HepG2 (cell line): ENCODE data around the gene PKD1L1. TPM values are rescaled to one million over a fixed set of nuclear protein-coding genes. Genes with fewer than 3 reads are reported as not detected.

Experiments
- DMAP1 ChIP-seq: IDR thresholded peaks from 2 replicates; pipeline ENCODE4 v1.6.1; 2016
- MBD4 ChIP-seq: IDR thresholded peaks from 2 replicates; pipeline ENCODE4 v1.6.1; 2012; ENCODE audit warnings: low read length, inconsistent platforms, borderline replicate concordance
- MEF2D ChIP-seq: sonication (generic); formaldehyde crosslinking; IDR thresholded peaks from 2 replicates; pipeline ENCODE4 v1.5.1; 2020; ENCODE audit warnings: mild to moderate bottlenecking, missing genetic modification reagents
- NFYB ChIP-seq: sonication (generic); formaldehyde crosslinking; IDR thresholded peaks from 2 replicates; pipeline ENCODE4 v1.4.0; 2020; ENCODE audit warnings: missing genetic modification reagents
- NKX3-1 ChIP-seq: sonication (generic); formaldehyde crosslinking; IDR thresholded peaks from 2 replicates; pipeline ENCODE4 v1.5.0; 2020; ENCODE audit warnings: missing genetic modification reagents
- RBM22 ChIP-seq: fragments of 200-400 bp; formaldehyde crosslinking; optimal IDR thresholded peaks from 2 replicates; pipeline ENCODE3; 2017; ENCODE audit warnings: mild to moderate bottlenecking, low read length, moderate library complexity
- ZC3H13 ChIP-seq: sonication (generic); formaldehyde crosslinking; IDR thresholded peaks from 2 replicates; pipeline ENCODE4 v1.8.1; 2023; ENCODE audit warnings: mild to moderate bottlenecking, missing genetic modification reagents, moderate library complexity
- ZMYM2 ChIP-seq: sonication (generic); formaldehyde crosslinking; IDR thresholded peaks from 2 replicates; pipeline ENCODE4 v1.8.0; 2022; ENCODE audit warnings: mild to moderate bottlenecking, missing genetic modification reagents
- ZNF251 ChIP-seq: sonication (generic); formaldehyde crosslinking; IDR thresholded peaks from 2 replicates; pipeline ENCODE4 v1.9.0; 2021; ENCODE audit warnings: mild to moderate bottlenecking, missing genetic modification reagents
- ZNF260 ChIP-seq: sonication (generic); formaldehyde crosslinking; IDR thresholded peaks from 2 replicates; pipeline ENCODE4 v1.4.0; 2020; ENCODE audit warnings: missing genetic modification reagents, low read depth, mild to moderate bottlenecking, borderline replicate concordance
- ZNF33A ChIP-seq: sonication (generic); formaldehyde crosslinking; IDR thresholded peaks from 2 replicates; pipeline ENCODE4 v1.5.1; 2020; ENCODE audit warnings: missing genetic modification reagents, mild to moderate bottlenecking, moderate library complexity, borderline replicate concordance
- ZNF629 ChIP-seq: sonication (generic); formaldehyde crosslinking; conservative IDR thresholded peaks from 2 replicates; pipeline ENCODE4 v1.5.0; 2020; ENCODE audit warnings: missing genetic modification reagents
- ZNF660 ChIP-seq: sonication (generic); formaldehyde crosslinking; IDR thresholded peaks from 2 replicates; pipeline ENCODE4 v1.5.1; 2020; ENCODE audit warnings: mild to moderate bottlenecking, low read depth, missing genetic modification reagents, borderline replicate concordance
- polyA plus RNA-seq, 8 experiments: library from polyadenylated mRNA; depleted of rRNA in 3 of 8; stranded (reverse) in 7 of 8; unstranded in 1 of 8; fragments of >200 nt; fragmentation: Illumina TruSeq in 4 of 8; extraction: Trizol in 4 of 8; gene quantifications; 2 replicates each; pipeline versions ENCODE4 v1.2.1 to v1.2.3, GENCODE V29; 2011 to 2016; ENCODE audit warnings: low read depth in 4 of 8, missing spikeins in 1 of 8, mixed read lengths in 1 of 8; ENCODE audit not compliant: insufficient read depth in 1 of 8
- total RNA-seq, 5 experiments: library from RNA; depleted of rRNA; stranded (reverse); fragments of >200 nt; fragmentation: Illumina TruSeq; extraction: Trizol; gene quantifications; 2 replicates each; pipeline ENCODE4 v1.2.3, GENCODE V29; 2016; ENCODE audit warnings: low read depth in 1 of 5
- TF ChIP-seq, protein P1 (sequence below): sonication (generic); formaldehyde crosslinking; IDR thresholded peaks from 2 replicates; pipeline ENCODE4 v1.4.0; 2020; ENCODE audit warnings: mild to moderate bottlenecking, low read depth, missing genetic modification reagents
- TF ChIP-seq, protein P2 (sequence below): sonication (generic); formaldehyde crosslinking; IDR thresholded peaks from 2 replicates; pipeline ENCODE4 v1.4.0; 2020; ENCODE audit warnings: mild to moderate bottlenecking, missing genetic modification reagents, borderline replicate concordance
- TF ChIP-seq, protein P3 (sequence below): sonication (generic); formaldehyde crosslinking; IDR thresholded peaks from 2 replicates; pipeline ENCODE4 v1.8.1; 2023; ENCODE audit warnings: mild to moderate bottlenecking, missing genetic modification reagents
- TF ChIP-seq, protein P4 (sequence below): sonication (generic); formaldehyde crosslinking; IDR thresholded peaks from 2 replicates; pipeline ENCODE4 v1.8.0; 2022; ENCODE audit warnings: low read depth, missing genetic modification reagents
- TF ChIP-seq, protein P5 (sequence below): sonication (generic); formaldehyde crosslinking; IDR thresholded peaks from 2 replicates; pipeline ENCODE4 v1.4.0; 2020; ENCODE audit warnings: missing genetic modification reagents
- TF ChIP-seq, protein P6 (sequence below): IDR thresholded peaks from 2 replicates; pipeline ENCODE4 v1.6.1; 2016; ENCODE audit warnings: low read depth, borderline replicate concordance

PKD1L1 gene
- total and polyA plus RNA-seq, 2 of the 13 experiments (the other 11 are each of a cell fraction or from before 2014, with no cell fraction given), result 0.01 TPM; not detected in 1

- TF ChIP-seq, protein P1, sequence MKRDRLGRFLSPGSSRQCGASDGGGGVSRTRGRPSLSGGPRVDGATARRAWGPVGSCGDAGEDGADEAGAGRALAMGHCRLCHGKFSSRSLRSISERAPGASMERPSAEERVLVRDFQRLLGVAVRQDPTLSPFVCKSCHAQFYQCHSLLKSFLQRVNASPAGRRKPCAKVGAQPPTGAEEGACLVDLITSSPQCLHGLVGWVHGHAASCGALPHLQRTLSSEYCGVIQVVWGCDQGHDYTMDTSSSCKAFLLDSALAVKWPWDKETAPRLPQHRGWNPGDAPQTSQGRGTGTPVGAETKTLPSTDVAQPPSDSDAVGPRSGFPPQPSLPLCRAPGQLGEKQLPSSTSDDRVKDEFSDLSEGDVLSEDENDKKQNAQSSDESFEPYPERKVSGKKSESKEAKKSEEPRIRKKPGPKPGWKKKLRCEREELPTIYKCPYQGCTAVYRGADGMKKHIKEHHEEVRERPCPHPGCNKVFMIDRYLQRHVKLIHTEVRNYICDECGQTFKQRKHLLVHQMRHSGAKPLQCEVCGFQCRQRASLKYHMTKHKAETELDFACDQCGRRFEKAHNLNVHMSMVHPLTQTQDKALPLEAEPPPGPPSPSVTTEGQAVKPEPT (CRISPR knock-in tag), result peak; percentile 80; the same call in 1 of the 2 replicates
- TF ChIP-seq, protein P2, sequence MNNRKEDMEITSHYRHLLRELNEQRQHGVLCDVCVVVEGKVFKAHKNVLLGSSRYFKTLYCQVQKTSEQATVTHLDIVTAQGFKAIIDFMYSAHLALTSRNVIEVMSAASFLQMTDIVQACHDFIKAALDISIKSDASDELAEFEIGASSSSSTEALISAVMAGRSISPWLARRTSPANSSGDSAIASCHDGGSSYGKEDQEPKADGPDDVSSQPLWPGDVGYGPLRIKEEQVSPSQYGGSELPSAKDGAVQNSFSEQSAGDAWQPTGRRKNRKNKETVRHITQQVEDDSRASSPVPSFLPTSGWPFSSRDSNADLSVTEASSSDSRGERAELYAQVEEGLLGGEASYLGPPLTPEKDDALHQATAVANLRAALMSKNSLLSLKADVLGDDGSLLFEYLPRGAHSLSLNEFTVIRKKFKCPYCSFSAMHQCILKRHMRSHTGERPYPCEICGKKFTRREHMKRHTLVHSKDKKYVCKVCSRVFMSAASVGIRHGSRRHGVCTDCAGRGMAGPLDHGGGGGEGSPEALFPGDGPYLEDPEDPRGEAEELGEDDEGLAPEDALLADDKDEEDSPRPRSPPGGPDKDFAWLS, result no peak
- TF ChIP-seq ZNF660 (CRISPR knock-in tag) (no peak), ZNF251 (CRISPR knock-in tag) (no peak; the same call in 1 of the 2 replicates), ZNF33A (no peak), NFYB (no peak; the same call in 1 of the 2 replicates), MEF2D (peak; percentile 98), ZNF260 (CRISPR knock-in tag) (no peak), NKX3-1 (peak; percentile 79; the same call in 1 of the 2 replicates), DMAP1 (peak; percentile 68), ZC3H13 (CRISPR knock-in tag) (no peak), ZNF629 (peak; percentile 5; the same call in 1 of the 2 replicates), ZMYM2 (CRISPR knock-in tag) (peak; percentile 67), MBD4 (peak; percentile 94), RBM22 (no peak)
- TF ChIP-seq, protein P3, sequence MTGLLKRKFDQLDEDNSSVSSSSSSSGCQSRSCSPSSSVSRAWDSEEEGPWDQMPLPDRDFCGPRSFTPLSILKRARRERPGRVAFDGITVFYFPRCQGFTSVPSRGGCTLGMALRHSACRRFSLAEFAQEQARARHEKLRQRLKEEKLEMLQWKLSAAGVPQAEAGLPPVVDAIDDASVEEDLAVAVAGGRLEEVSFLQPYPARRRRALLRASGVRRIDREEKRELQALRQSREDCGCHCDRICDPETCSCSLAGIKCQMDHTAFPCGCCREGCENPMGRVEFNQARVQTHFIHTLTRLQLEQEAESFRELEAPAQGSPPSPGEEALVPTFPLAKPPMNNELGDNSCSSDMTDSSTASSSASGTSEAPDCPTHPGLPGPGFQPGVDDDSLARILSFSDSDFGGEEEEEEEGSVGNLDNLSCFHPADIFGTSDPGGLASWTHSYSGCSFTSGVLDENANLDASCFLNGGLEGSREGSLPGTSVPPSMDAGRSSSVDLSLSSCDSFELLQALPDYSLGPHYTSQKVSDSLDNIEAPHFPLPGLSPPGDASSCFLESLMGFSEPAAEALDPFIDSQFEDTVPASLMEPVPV (CRISPR knock-in tag), result 0 out of 2 replicates have a peak, but pooled peaks have one; percentile 56
- TF ChIP-seq, protein P4, sequence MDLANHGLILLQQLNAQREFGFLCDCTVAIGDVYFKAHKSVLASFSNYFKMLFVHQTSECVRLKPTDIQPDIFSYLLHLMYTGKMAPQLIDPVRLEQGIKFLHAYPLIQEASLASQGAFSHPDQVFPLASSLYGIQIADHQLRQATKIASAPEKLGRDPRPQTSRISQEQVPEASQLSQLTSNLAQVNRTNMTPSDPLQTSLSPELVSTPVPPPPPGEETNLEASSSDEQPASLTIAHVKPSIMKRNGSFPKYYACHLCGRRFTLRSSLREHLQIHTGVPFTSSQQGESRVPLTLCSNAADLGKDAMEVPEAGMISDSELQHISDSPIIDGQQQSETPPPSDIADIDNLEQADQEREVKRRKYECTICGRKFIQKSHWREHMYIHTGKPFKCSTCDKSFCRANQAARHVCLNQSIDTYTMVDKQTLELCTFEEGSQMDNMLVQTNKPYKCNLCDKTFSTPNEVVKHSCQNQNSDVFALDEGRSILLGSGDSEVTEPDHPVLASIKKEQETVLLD (CRISPR knock-in tag), result 0 out of 2 replicates have a peak, but pooled peaks have one; percentile 43
- TF ChIP-seq, protein P5, sequence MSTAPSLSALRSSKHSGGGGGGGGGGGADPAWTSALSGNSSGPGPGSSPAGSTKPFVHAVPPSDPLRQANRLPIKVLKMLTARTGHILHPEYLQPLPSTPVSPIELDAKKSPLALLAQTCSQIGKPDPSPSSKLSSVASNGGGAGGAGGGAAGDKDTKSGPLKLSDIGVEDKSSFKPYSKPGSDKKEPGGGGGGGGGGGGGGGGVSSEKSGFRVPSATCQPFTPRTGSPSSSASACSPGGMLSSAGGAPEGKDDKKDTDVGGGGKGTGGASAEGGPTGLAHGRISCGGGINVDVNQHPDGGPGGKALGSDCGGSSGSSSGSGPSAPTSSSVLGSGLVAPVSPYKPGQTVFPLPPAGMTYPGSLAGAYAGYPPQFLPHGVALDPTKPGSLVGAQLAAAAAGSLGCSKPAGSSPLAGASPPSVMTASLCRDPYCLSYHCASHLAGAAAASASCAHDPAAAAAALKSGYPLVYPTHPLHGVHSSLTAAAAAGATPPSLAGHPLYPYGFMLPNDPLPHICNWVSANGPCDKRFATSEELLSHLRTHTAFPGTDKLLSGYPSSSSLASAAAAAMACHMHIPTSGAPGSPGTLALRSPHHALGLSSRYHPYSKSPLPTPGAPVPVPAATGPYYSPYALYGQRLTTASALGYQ, result peak; percentile 97
- TF ChIP-seq, protein P6, sequence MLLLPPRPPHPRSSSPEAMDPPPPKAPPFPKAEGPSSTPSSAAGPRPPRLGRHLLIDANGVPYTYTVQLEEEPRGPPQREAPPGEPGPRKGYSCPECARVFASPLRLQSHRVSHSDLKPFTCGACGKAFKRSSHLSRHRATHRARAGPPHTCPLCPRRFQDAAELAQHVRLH (CRISPR knock-in tag), result peak; percentile 36; the same call in 1 of the 2 replicates
Measured at GRCh38 chr7:47763063-47763974, 184.9 kb downstream of the PKD1L1 start (continued).
